GM12878 (cell line): Measurements from ENCODE around the gene CYP4F3. TPM values are rescaled to one million over a fixed set of nuclear protein-coding genes. Genes with fewer than 3 reads are reported as not detected.

Experiments used
- ATAC-seq: fragments of 200-7000 bp; cut with Tn5 transposase; 3 replicates; pipeline ENCODE4 v1.9.1; 2020; ENCODE audit warnings: mild to moderate bottlenecking, moderate library complexity
- BruUV-seq: library from RNA; stranded (reverse); fragments of 400-500 nt; replicated peaks from 2 replicates; lab custom pipeline; 2021; lab: Mats Ljungman, UMichigan
- CTCF ChIA-PET: fragments of 300-600 bp; sonication (Branson Sonifier 250); formaldehyde crosslinking; extraction: SDS; loops from one replicate; lab custom pipeline; 2021; ENCODE audit warnings: inconsistent platforms; lab: Yijun Ruan, JAX
- POLR2A ChIA-PET: fragments of 350-600 bp; formaldehyde crosslinking; extraction: SDS; loops from one replicate; lab custom pipeline; 2021; ENCODE audit warnings: inconsistent platforms; lab: Charles Lee
- RAD21 ChIA-PET: fragments of 300-600 bp; sonication (Branson Sonifier 250); formaldehyde crosslinking; loops from one replicate; lab custom pipeline; 2023; ENCODE audit warnings: antibody characterized with exemption; ENCODE audit not compliant: unreplicated experiment; lab: Charles Lee
- SMC1A ChIA-PET: fragments of 300-600 bp; sonication (Branson Sonifier 250); formaldehyde crosslinking; loops from one replicate; lab custom pipeline; 2023; ENCODE audit not compliant: unreplicated experiment, uncharacterized antibody; lab: Charles Lee
- DNase-seq: peaks from one replicate; pipeline ENCODE4 v3.0.0-alpha.2; 2011; ENCODE audit warnings: low read depth, low spot score
- FAIRE-seq: peaks from 3 replicates; lab custom pipeline; 2011; peaks lifted over from hg19 to GRCh38; lab: Jason Lieb, UNC
- H2AFZ ChIP-seq: 2 replicates; pipeline ENCODE4 v1.6.0; 2011; ENCODE audit warnings: low read depth, low read length, control low read depth; ENCODE audit not compliant: control insufficient read depth
- H3K27ac ChIP-seq: 2 replicates; pipeline ENCODE4 v1.5.1; 2011; ENCODE audit warnings: control low read depth; ENCODE audit not compliant: control insufficient read depth, insufficient read depth
- H3K27me3 ChIP-seq, 2 experiments: replicated peaks in 1 of 2; 2 replicates each; pipeline versions ENCODE4 v1.6.0 to v1.6.1; 2011; ENCODE audit warnings: low read length in 1 of 2; ENCODE audit not compliant: control insufficient read depth in 2 of 2, insufficient read depth in 2 of 2
- H3K36me3 ChIP-seq, 2 experiments: 2 replicates each; pipeline ENCODE4 v1.5.1; 2011; ENCODE audit warnings: low read length in 1 of 2; ENCODE audit not compliant: control insufficient read depth in 2 of 2, insufficient read depth in 2 of 2
- H3K4me1 ChIP-seq: 2 replicates; pipeline ENCODE4 v1.6.1; 2011; ENCODE audit warnings: mild to moderate bottlenecking, low read length, moderate library complexity, mixed read lengths; ENCODE audit not compliant: control insufficient read depth, insufficient read depth
- H3K4me2 ChIP-seq: 2 replicates; pipeline ENCODE4 v1.6.0; 2011; ENCODE audit warnings: control low read depth; ENCODE audit not compliant: control insufficient read depth, insufficient read depth
- H3K4me3 ChIP-seq: fragments of 200-600 bp; sonication (generic); 2 replicates; pipeline ENCODE4 v1.5.1; 2016
- H3K79me2 ChIP-seq: 2 replicates; pipeline ENCODE4 v1.6.0; 2011; ENCODE audit warnings: low read length; ENCODE audit not compliant: control insufficient read depth, insufficient read depth
- H3K9ac ChIP-seq: 2 replicates; pipeline ENCODE4 v1.8.0; 2011; ENCODE audit warnings: low read length, control low read depth, mixed read lengths; ENCODE audit not compliant: control insufficient read depth, insufficient read depth
- H3K9me3 ChIP-seq: replicated peaks from 3 replicates; pipeline ENCODE4 v1.5.1; 2011; ENCODE audit warnings: mild to moderate bottlenecking, low read length; ENCODE audit not compliant: control insufficient read depth, insufficient read depth
- H4K20me1 ChIP-seq: 2 replicates; pipeline ENCODE4 v1.6.0; 2011; ENCODE audit not compliant: control insufficient read depth, insufficient read depth
- CEBPB ChIP-seq, 2 experiments: fragments of 150-350 bp in 1 of 2; IDR thresholded peaks; 2 replicates each; pipeline ENCODE4 v1.6.1; 2012 to 2014; ENCODE audit warnings: low read depth in 2 of 2, low read length in 2 of 2, borderline replicate concordance in 1 of 2, inconsistent platforms in 1 of 2
- NFYB ChIP-seq: IDR thresholded peaks from 2 replicates; pipeline ENCODE4 v1.6.1; 2011; ENCODE audit warnings: low read depth, mild to moderate bottlenecking, low read length, improper control_type of control experiment, moderate library complexity; ENCODE audit not compliant: insufficient read depth
- NR2C2 ChIP-seq: IDR thresholded peaks from 2 replicates; pipeline ENCODE4 v1.6.1; 2011; ENCODE audit warnings: borderline replicate concordance, low read depth; ENCODE audit not compliant: control insufficient read depth, insufficient read length
- NR2F1 ChIP-seq: fragments of 450-650 bp; conservative IDR thresholded peaks from 2 replicates; pipeline ENCODE4 v1.6.1; 2017; ENCODE audit warnings: mild to moderate bottlenecking
- RFX5 ChIP-seq: IDR thresholded peaks from 2 replicates; pipeline ENCODE4 v1.6.1; 2011; ENCODE audit warnings: low read depth, low read length, improper control_type of control experiment
- RUNX3 ChIP-seq: IDR thresholded peaks from 2 replicates; pipeline ENCODE4 v1.6.1; 2012; ENCODE audit warnings: low read length, inconsistent platforms
- SIX5 ChIP-seq: IDR thresholded peaks from 2 replicates; pipeline ENCODE4 v1.6.1; 2011; ENCODE audit warnings: mild to moderate bottlenecking, low read depth, low read length, moderate library complexity; ENCODE audit not compliant: severe bottlenecking
- SREBF2 ChIP-seq: IDR thresholded peaks from 2 replicates; pipeline ENCODE4 v1.6.1; 2012; ENCODE audit warnings: mild to moderate bottlenecking, low read length
- SRF ChIP-seq, 2 experiments: IDR thresholded peaks; 2 replicates each; pipeline ENCODE4 v1.6.1; 2011; ENCODE audit warnings: low read depth in 2 of 2, low read length in 2 of 2, mild to moderate bottlenecking in 1 of 2, moderate library complexity in 1 of 2
- SUPT20H ChIP-seq: IDR thresholded peaks from 2 replicates; pipeline ENCODE4 v1.6.1; 2011; ENCODE audit warnings: low read depth, mild to moderate bottlenecking, low read length, moderate library complexity, borderline replicate concordance; ENCODE audit not compliant: control insufficient read depth
- TARDBP ChIP-seq: IDR thresholded peaks from 2 replicates; pipeline ENCODE4 v1.6.1; 2016; ENCODE audit warnings: borderline replicate concordance
- TCF3 ChIP-seq: IDR thresholded peaks from 2 replicates; pipeline ENCODE4 v1.6.1; 2012; ENCODE audit warnings: low read depth, mild to moderate bottlenecking, low read length, borderline replicate concordance; ENCODE audit not compliant: insufficient read depth
- USF2 ChIP-seq: IDR thresholded peaks from 2 replicates; pipeline ENCODE4 v1.6.1; 2011; ENCODE audit warnings: low read depth, low read length, improper control_type of control experiment, borderline replicate concordance
- ZNF274 ChIP-seq: IDR thresholded peaks from one replicate; pipeline ENCODE4 v1.8.0; 2011; ENCODE audit not compliant: insufficient read length, insufficient read depth
- WGBS: methylation state at CpG from one replicate; pipeline ENCODE4 v1.1.6; 2016; ENCODE audit warnings: low lambda C conversion rate; ENCODE audit not compliant: insufficient replicate concordance, insufficient coverage; ENCODE audit errors: missing lambda C conversion rate; 5-methylcytosine and 5-hydroxymethylcytosine counted together
- in situ Hi-C: fragments of 300-500 bp; cut with MboI; formaldehyde crosslinking; loops from 9 replicates; pipeline ENCODE4 v1.14.3; 2018; ENCODE audit warnings: mixed read lengths
- intact Hi-C: fragments of 100-400 bp; cut with micrococcal nuclease; formaldehyde crosslinking; loops from one replicate; pipeline ENCODE4 v1.14.2; 2022; ENCODE audit not compliant: unreplicated experiment
- polyA plus RNA-seq, 11 experiments: library from polyadenylated mRNA; depleted of rRNA in 4 of 11; unstranded in 6 of 11; stranded (reverse) in 5 of 11; fragments of >200 nt; fragmentation: Nextera tagmentation in 4 of 11; fragmentation: Illumina TruSeq in 1 of 11; extraction: Ambion mirVana in 4 of 11; extraction: Trizol in 1 of 11; gene quantifications; 1 replicate in 1 of 11; 2 replicates in 10 of 11; pipeline versions ENCODE4 v1.2.1 to v1.2.3, GENCODE V29; 2011 to 2016; ENCODE audit warnings: inconsistent platforms in 2 of 11, missing spikeins in 2 of 11, low read depth in 1 of 11
- total RNA-seq, 4 experiments: library from RNA; depleted of rRNA in 3 of 4; stranded (reverse); fragments of >200 nt in 3 of 4; fragmentation: Illumina TruSeq in 1 of 4; extraction: Trizol in 1 of 4; gene quantifications; 2 replicates each; pipeline versions ENCODE4 v1.2.1 to v1.2.3, GENCODE V29; 2013 to 2021
- TF ChIP-seq, protein P1 (sequence below): fragments of 450-650 bp; formaldehyde crosslinking; IDR thresholded peaks from 2 replicates; pipeline ENCODE4 v1.4.0; 2020; ENCODE audit warnings: mild to moderate bottlenecking, moderate library complexity
- TF ChIP-seq, protein P2 (sequence below): IDR thresholded peaks from 2 replicates; pipeline ENCODE4 v1.6.1; 2012; ENCODE audit warnings: low read length, inconsistent platforms

CYP4F3 gene
- total and polyA plus RNA-seq, 10 of the 15 experiments (the other 5 are each of a cell fraction or from before 2014, with no cell fraction given): 0.08 to 4.7 (median 1.2) TPM

GRCh38 chr19:15643387-15643786 lies 2.7 kb downstream of the CYP4F3 start:
- Histone ChIP-seq H3K27ac (no peak overlapping the region), H2AFZ (no peak overlapping the region), H3K4me2 (no peak overlapping the region), H3K9ac (no peak overlapping the region), H4K20me1 (no peaks in the 10 kb centered on the region), H3K9me3 (no peaks in the 10 kb centered on the region; the same call in 2 of the 3 replicates), H3K4me3 (no peak overlapping the region), H3K27me3 (peaks cover 0 to 1% of the 10 kb centered on the region in 2 experiments; a peak in 1 of 4 replicates), H3K36me3 (no peaks in the 10 kb centered on the region), H3K4me1 (no peaks in the 10 kb centered on the region), H3K79me2 (no peaks in the 10 kb centered on the region)
- DNase-seq (no peak), FAIRE-seq (no peak), ATAC-seq (no peak)
- BruUV-seq: no TSS peak
- ChIA-PET POLR2A (no interaction called here), CTCF (no interaction called here), SMC1A (interaction anchor here (0.5 kb wide), 1 partner anchor 271 kb away, joined by 3 read pairs; no protein-coding TSS in a partner anchor), RAD21 (no interaction called here)
- in situ Hi-C loops: loop anchor here (25.0 kb wide), 1 partner anchor 744 kb away; no protein-coding TSS in a partner anchor
- WGBS: 31% methylated on average over 3 of the region's 3 CpGs
- intact Hi-C loops: no loop called here
- TF ChIP-seq NR2C2: no peak
- TF ChIP-seq SUPT20H: no peak
- no peak for TF ChIP-seq TCF3
- TF ChIP-seq SIX5: no peak
- TF ChIP-seq ZNF274: no peak
- TF ChIP-seq TARDBP: no peak
- no peak for TF ChIP-seq SRF (IDR thresholded peaks at IDR 0.05; ENCODE audit: low read depth in 2 of 2, low read length in 2 of 2)
- TF ChIP-seq SREBF2: no peak
- TF ChIP-seq RFX5: no peak
- TF ChIP-seq, protein P1, sequence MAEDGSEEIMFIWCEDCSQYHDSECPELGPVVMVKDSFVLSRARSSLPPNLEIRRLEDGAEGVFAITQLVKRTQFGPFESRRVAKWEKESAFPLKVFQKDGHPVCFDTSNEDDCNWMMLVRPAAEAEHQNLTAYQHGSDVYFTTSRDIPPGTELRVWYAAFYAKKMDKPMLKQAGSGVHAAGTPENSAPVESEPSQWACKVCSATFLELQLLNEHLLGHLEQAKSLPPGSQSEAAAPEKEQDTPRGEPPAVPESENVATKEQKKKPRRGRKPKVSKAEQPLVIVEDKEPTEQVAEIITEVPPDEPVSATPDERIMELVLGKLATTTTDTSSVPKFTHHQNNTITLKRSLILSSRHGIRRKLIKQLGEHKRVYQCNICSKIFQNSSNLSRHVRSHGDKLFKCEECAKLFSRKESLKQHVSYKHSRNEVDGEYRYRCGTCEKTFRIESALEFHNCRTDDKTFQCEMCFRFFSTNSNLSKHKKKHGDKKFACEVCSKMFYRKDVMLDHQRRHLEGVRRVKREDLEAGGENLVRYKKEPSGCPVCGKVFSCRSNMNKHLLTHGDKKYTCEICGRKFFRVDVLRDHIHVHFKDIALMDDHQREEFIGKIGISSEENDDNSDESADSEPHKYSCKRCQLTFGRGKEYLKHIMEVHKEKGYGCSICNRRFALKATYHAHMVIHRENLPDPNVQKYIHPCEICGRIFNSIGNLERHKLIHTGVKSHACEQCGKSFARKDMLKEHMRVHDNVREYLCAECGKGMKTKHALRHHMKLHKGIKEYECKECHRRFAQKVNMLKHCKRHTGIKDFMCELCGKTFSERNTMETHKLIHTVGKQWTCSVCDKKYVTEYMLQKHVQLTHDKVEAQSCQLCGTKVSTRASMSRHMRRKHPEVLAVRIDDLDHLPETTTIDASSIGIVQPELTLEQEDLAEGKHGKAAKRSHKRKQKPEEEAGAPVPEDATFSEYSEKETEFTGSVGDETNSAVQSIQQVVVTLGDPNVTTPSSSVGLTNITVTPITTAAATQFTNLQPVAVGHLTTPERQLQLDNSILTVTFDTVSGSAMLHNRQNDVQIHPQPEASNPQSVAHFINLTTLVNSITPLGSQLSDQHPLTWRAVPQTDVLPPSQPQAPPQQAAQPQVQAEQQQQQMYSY: no peak
- TF ChIP-seq NFYB: no peak
- no peak for TF ChIP-seq NR2F1
- TF ChIP-seq CEBPB (IDR thresholded peaks at IDR 0.05; ENCODE audit: borderline replicate concordance in 1 of 2, low read depth in 2 of 2, low read length in 2 of 2): no peak
- TF ChIP-seq, protein P2, sequence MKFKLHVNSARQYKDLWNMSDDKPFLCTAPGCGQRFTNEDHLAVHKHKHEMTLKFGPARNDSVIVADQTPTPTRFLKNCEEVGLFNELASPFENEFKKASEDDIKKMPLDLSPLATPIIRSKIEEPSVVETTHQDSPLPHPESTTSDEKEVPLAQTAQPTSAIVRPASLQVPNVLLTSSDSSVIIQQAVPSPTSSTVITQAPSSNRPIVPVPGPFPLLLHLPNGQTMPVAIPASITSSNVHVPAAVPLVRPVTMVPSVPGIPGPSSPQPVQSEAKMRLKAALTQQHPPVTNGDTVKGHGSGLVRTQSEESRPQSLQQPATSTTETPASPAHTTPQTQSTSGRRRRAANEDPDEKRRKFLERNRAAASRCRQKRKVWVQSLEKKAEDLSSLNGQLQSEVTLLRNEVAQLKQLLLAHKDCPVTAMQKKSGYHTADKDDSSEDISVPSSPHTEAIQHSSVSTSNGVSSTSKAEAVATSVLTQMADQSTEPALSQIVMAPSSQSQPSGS: no peak
- TF ChIP-seq RUNX3: no peak
- no peak for TF ChIP-seq USF2
